NCI-H128 (cell line): Measurements from ENCODE around the gene AP4M1.
A peak's percentile ranks its signal among the peaks of the same experiment; 100 is the strongest.
"Not testable (repeated sequence)": the region's sequence is repeated elsewhere in the genome, so short reads cannot be mapped to it uniquely, and the experiment has no call there.

ENCODE experiments used
- DNase-seq: peaks from one replicate; lab custom pipeline; 2025; ENCODE audit not compliant: unreplicated experiment; lab: John Stamatoyannopoulos, UW

The AP4M1 gene

GRCh38 chr7:100130220-100130607 lies 28.8 kb downstream of the AP4M1 start:
- DNase-seq: not testable (repeated sequence)

- DNase-seq: peak; percentile 58
Observed at GRCh38 chr7:100130608-100131453, 29.4 kb downstream of the AP4M1 start.

GRCh38 chr7:100132126-100132525 lies 30.7 kb downstream of the AP4M1 start:
- DNase-seq: no peak

DNA sequence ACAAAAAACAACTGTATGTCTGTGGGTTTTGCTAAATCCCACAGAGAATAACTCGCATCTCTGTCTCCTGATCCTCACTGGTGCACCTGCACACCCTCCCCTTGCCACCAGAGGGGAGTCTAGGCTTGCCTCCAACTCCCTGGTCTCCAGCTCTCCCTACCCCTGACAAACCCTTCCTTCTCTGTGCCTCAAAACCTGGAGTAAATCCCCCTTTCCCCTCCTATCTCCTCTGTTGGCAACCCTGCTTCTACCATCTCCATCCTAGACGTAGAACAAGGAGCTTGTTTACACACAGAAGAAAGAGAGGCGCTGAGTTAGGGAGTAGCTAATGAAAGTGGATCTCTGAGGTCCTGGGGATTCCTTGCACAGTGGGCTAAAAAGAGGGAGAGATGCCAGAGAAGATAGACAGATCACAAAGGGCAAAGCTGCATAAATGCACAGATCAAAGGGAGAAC lies 31.3 kb downstream of the AP4M1 start:
- DNase-seq: peak; percentile 55

- DNase-seq: no peak
Observed at GRCh38 chr7:100137851-100138760, 36.7 kb downstream of the AP4M1 start.

DNA sequence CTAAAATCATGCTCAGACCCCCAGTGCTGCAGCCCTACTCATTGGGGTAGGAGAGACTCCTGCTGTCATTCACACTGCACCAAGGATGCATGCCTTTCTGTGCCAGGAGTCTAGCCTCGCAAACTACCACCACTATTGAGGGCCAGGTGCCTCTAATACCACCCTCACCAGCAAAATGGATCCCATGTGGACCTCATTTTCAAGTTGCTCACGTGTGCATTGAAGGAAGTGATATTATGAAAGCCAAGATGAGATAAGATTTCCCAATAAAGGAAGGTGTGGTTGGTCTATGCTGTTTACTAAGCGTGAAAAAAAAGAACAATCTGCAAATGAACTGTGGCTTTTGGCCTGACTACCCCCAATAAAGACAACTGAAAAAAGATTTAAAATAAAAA lies 40.1 kb downstream of the AP4M1 start:
- no peak for DNase-seq

DNA sequence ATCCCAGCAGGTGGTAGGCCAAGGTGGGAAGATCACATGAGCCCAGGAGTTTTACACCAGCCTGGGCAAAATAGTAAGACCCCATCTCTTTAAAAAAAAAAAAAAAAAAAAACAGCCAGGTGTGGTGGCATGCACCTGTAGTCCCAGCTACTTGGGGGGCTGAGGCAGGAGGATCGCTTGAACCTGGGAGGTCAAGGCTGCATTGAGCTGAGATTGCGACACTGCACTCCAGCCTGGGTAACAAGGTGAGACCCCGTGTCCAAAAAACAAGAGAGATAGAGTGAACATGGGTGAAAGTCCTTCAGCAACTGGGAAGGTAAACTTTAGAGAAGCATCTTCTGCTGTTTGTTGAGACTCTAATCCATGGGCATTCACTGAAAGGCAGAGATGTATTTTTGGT lies 41.0 kb downstream of the AP4M1 start:
- no peak for DNase-seq

DNA sequence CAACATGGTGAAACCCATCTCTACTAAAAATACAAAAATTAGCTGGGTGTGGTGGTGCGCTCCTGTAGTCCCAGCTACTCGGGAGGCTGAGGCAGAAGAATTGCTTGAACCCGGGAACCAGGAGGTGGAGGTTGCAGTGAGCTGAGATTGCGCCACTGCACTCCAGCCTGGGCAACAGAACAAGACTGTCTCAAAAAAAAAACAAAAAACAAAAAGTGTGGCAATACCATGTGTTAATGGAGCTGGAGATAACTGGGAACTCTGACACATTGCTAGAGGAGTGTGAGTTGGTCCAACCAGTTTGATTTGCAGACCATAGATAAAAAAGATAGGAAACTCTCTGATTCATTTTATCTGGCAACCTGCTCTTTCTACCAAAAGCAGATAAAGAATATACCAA lies 44.9 kb downstream of the AP4M1 start:
- DNase-seq: not testable (repeated sequence)

DNA sequence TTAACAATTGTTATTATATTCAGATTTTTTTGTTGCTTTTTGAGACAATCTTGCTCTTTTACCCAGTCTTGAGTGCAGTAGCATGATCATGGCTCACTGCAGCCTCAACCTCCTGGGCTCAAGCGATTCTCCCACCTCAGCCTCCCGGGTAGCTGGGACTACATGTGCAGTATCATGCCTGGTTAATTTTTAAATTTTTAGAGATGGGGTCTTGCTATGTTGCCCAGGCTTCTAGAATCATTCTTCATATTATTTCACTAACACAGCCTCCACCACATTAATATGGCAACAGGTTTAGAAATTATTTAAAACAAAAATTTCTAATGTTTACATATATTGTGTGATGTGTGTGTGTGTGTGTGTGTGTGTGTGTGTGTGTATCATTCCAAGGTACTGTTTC lies 45.8 kb downstream of the AP4M1 start:
- no peak for DNase-seq

GRCh38 chr7:100148225-100148558 lies 46.7 kb downstream of the AP4M1 start:
- DNase-seq: no peak

DNA sequence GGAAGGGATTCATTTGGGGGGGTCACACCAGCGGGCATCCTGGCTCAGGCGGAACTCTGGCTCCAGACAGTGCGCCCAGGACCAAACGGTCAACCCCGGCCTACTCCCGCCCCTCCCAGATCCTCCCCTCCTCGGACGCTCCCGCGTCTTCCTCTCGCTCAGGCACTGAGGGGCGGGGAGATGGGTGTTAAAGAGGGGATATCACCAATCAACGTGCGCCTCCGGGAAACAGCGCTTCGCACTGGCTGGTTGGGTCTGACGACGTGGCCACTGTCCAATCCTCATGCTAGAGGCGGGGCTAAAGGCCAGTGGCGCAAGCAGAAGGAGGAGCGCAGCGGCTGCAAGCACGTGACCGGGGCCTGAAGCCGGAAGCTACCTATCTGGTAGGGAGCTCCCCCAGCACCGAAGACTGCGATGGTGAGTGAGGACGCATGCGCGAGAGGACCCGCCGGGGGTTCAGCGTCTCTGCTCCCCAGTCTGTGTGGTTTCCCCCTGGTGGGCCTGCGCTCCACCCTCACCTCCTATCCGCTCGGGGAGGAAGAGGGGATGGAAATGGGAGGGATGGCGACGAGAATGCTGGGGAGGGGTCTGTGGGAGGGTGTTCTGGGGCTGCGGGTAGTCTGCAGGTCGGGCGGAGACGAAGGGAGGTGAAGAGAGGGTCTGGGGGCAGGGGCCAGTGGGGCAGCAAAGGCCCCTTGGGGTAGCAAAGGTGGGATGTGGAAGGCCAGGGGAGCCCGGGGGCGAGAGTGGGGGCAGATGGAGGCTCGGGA lies 47.3 kb downstream of the AP4M1 start, which contains the start of gene LAMTOR4:
Gene LAMTOR4, plus strand, starts transcription at position 360 of the 770 bp plus-strand sequence. Its CDS starts 55 bp downstream, at position 415.
- DNase-seq: peak; percentile 98

- no peak for DNase-seq
Observed at GRCh38 chr7:100152404-100152803, 51.0 kb downstream of the AP4M1 start.

- DNase-seq: no peak
Observed at GRCh38 chr7:100152937-100153666, 51.7 kb downstream of the AP4M1 start.

- DNase-seq: no peak
Observed at GRCh38 chr7:100153708-100154535, 52.5 kb downstream of the AP4M1 start.

DNA sequence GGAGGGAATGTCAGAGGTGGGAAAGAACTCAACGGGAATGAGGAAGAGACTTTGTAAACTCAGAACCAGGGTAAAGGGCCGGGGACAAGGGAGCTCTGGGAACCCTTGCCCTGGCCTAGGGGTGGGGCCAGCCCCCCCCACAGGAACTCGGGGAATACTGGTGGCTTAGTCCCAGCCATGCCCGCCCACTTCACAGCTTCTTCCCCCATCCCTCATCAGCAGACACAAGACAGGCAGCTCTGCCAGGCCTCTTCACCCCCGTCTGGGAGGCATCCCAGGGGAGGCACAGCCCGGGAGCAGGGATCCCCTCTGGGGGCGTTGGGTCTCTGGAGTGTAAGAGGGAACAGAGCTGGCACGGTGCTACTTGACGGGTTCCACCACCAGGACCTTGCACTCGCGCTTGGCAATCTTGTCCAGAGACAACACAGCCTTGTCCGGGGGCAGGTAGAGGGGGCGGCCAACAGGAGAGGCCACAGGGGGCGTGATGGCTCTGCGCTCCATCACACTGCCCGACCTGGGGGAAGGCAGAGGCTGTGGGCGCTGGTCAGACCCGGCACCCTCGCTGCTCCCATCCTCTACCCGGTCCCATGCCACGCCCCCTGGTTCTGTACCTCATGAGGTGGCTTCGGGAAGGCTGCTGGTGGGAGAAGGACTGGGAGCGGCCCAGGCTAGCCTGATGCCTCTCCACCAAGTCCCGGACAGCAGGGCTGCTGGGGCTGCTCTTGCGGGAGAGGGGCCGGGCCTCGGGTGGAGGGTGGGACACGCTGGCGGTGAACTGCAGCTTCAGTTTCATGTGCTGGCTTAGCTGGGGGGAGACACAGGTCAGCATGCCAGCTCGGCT lies 53.4 kb downstream of the AP4M1 start:
- DNase-seq: no peak

GRCh38 chr7:100155553-100156317 lies 54.3 kb downstream of the AP4M1 start:
- DNase-seq: no peak

GRCh38 chr7:100156331-100157068 lies 55.1 kb downstream of the AP4M1 start:
- no peak for DNase-seq

- DNase-seq: no peak
Observed at GRCh38 chr7:100157069-100157333, 55.6 kb downstream of the AP4M1 start.
